GM23248 (cell line): Measurements from ENCODE around the gene RAB40B.

Experiments
- EZH2 ChIP-seq: fragments of 200-600 bp; sonication (generic); IDR thresholded peaks from 2 replicates; pipeline ENCODE4 v1.6.1; 2018; ENCODE audit warnings: antibody characterized with exemption, mild to moderate bottlenecking; ENCODE audit not compliant: insufficient read depth, poor library complexity, severe bottlenecking
- EZH2phosphoT487 ChIP-seq: fragments of 200-600 bp; sonication (generic); IDR thresholded peaks from 2 replicates; pipeline ENCODE4 v1.6.1; 2018; ENCODE audit warnings: antibody characterized with exemption, moderate library complexity, mild to moderate bottlenecking, low read depth; ENCODE audit not compliant: insufficient read depth

DNA sequence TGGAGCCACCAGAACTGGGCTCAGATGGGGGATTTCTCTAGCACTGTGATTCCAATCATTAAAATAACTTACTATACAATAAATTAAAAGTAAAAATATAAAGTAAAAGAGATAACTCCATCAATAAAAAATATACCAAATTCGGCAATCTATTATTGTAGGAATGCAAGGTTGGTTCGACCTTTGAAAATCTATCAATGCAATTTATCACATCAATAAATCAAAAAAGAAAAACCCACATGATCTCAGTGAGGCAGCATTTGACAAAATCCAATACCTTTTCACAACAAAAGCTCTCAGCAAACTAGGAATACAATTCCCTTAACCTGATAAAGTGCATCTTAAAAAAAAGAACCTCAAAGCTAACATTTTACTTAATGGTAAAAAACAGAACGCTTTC, 17.0 kb downstream of the RAB40B start:
- TF ChIP-seq EZH2 = no peak
- no peak for TF ChIP-seq EZH2phosphoT487
